OCI-LY1 (cell line): ENCODE results near the gene KHDC4.

Experiments used
- H2AFZ ChIP-seq: fragments of 200-600 bp; sonication (generic), shearing (Covaris generic); 2 replicates; pipeline ENCODE4 v1.6.0; 2014; ENCODE audit warnings: antibody characterized with exemption, mild to moderate bottlenecking, low read length
- H3F3A ChIP-seq: fragments of 200-600 bp; sonication (generic), shearing (Covaris generic); 2 replicates; pipeline ENCODE4 v1.6.0; 2014; ENCODE audit warnings: mild to moderate bottlenecking, antibody characterized with exemption, low read length, moderate library complexity; ENCODE audit not compliant: insufficient read depth
- H3K27ac ChIP-seq: fragments of 200-600 bp; sonication (generic); 2 replicates; pipeline ENCODE4 v1.5.1; 2014; ENCODE audit warnings: low read length, mixed run types, mild to moderate bottlenecking, low read depth; ENCODE audit not compliant: poor library complexity, severe bottlenecking
- H3K27me3 ChIP-seq: fragments of 200-600 bp; sonication (generic); 2 replicates; pipeline ENCODE4 v1.6.0; 2014; ENCODE audit warnings: antibody characterized with exemption, mild to moderate bottlenecking, low read length, moderate library complexity; ENCODE audit not compliant: insufficient read depth
- H3K36me3 ChIP-seq: fragments of 200-600 bp; sonication (generic); 2 replicates; pipeline ENCODE4 v1.6.1; 2014; ENCODE audit warnings: mild to moderate bottlenecking, antibody characterized with exemption, low read length, moderate library complexity, mixed read lengths; ENCODE audit not compliant: insufficient read depth
- H3K4me1 ChIP-seq: fragments of 200-600 bp; sonication (generic); 2 replicates; pipeline ENCODE4 v1.5.1; 2014; ENCODE audit warnings: mild to moderate bottlenecking, low read length, moderate library complexity; ENCODE audit not compliant: insufficient read depth, severe bottlenecking
- H3K4me2 ChIP-seq: fragments of 200-600 bp; sonication (generic), shearing (Covaris generic); 2 replicates; pipeline ENCODE4 v1.6.1; 2014; ENCODE audit warnings: low read length
- H3K4me3 ChIP-seq: fragments of 200-600 bp; sonication (generic); 2 replicates; pipeline ENCODE4 v1.5.1; 2014; ENCODE audit warnings: low read length, low read depth, mild to moderate bottlenecking, mixed read lengths; ENCODE audit not compliant: poor library complexity, severe bottlenecking
- H3K79me2 ChIP-seq: fragments of 200-600 bp; shearing (Covaris generic); 2 replicates; pipeline ENCODE4 v1.6.1; 2016; ENCODE audit warnings: mixed run types, low read length, mixed read lengths; ENCODE audit not compliant: insufficient read depth
- H3K9ac ChIP-seq: fragments of 200-600 bp; sonication (generic), shearing (Covaris generic); 2 replicates; pipeline ENCODE4 v1.6.1; 2014; ENCODE audit warnings: mild to moderate bottlenecking, low read length, mixed read lengths
- H3K9me2 ChIP-seq: fragments of 200-600 bp; sonication (generic), shearing (Covaris generic); 2 replicates; pipeline ENCODE4 v1.6.1; 2014; ENCODE audit warnings: low read depth, mild to moderate bottlenecking, low read length, mixed read lengths
- H3K9me3 ChIP-seq: fragments of 200-600 bp; shearing (Covaris generic); 2 replicates; pipeline ENCODE4 v1.6.1; 2014; ENCODE audit warnings: low read length, mixed read lengths
- H4K20me1 ChIP-seq: fragments of 200-600 bp; sonication (generic), shearing (Covaris generic); 2 replicates; pipeline ENCODE4 v1.6.0; 2016; ENCODE audit warnings: mild to moderate bottlenecking, low read length; ENCODE audit not compliant: insufficient read depth
- EZH2 ChIP-seq: fragments of 200-600 bp; sonication (generic), shearing (Covaris generic); IDR thresholded peaks from 2 replicates; pipeline ENCODE4 v1.8.0; 2017; ENCODE audit warnings: borderline replicate concordance, mixed run types, mild to moderate bottlenecking, antibody characterized with exemption, low read length, moderate library complexity, mixed read lengths
- TF ChIP-seq, protein P1 (sequence below): fragments of 200-600 bp; sonication (generic), shearing (Covaris generic); IDR thresholded peaks from 2 replicates; pipeline ENCODE4 v1.5.1; 2017; ENCODE audit warnings: mild to moderate bottlenecking, antibody characterized with exemption, low read length, moderate library complexity, mixed read lengths

KHDC4 gene

GRCh38 chr1:155952505-155952890, 18.3 kb upstream of the KHDC4 start:
- no peaks in the 10 kb centered on the region for H3K9me3 ChIP-seq
- H3K4me1 ChIP-seq = peaks cover 13% of the 10 kb centered on the region
- no peak overlapping the region for H2AFZ ChIP-seq
- peaks cover 95% of the 10 kb centered on the region for H3K36me3 ChIP-seq
- H3F3A ChIP-seq = no peaks in the 10 kb centered on the region
- no peaks in the 10 kb centered on the region for H4K20me1 ChIP-seq
- H3K4me3 ChIP-seq = no peak overlapping the region
- no peaks in the 10 kb centered on the region for H3K9me2 ChIP-seq
- H3K9ac ChIP-seq = no peak overlapping the region
- no peak overlapping the region for H3K27ac ChIP-seq
- H3K4me2 ChIP-seq = no peak overlapping the region
- H3K79me2 ChIP-seq = no peaks in the 10 kb centered on the region
- no peaks in the 10 kb centered on the region for H3K27me3 ChIP-seq
- no peak for TF ChIP-seq EZH2
- TF ChIP-seq, protein P1, sequence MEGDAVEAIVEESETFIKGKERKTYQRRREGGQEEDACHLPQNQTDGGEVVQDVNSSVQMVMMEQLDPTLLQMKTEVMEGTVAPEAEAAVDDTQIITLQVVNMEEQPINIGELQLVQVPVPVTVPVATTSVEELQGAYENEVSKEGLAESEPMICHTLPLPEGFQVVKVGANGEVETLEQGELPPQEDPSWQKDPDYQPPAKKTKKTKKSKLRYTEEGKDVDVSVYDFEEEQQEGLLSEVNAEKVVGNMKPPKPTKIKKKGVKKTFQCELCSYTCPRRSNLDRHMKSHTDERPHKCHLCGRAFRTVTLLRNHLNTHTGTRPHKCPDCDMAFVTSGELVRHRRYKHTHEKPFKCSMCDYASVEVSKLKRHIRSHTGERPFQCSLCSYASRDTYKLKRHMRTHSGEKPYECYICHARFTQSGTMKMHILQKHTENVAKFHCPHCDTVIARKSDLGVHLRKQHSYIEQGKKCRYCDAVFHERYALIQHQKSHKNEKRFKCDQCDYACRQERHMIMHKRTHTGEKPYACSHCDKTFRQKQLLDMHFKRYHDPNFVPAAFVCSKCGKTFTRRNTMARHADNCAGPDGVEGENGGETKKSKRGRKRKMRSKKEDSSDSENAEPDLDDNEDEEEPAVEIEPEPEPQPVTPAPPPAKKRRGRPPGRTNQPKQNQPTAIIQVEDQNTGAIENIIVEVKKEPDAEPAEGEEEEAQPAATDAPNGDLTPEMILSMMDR = no peak

DNA sequence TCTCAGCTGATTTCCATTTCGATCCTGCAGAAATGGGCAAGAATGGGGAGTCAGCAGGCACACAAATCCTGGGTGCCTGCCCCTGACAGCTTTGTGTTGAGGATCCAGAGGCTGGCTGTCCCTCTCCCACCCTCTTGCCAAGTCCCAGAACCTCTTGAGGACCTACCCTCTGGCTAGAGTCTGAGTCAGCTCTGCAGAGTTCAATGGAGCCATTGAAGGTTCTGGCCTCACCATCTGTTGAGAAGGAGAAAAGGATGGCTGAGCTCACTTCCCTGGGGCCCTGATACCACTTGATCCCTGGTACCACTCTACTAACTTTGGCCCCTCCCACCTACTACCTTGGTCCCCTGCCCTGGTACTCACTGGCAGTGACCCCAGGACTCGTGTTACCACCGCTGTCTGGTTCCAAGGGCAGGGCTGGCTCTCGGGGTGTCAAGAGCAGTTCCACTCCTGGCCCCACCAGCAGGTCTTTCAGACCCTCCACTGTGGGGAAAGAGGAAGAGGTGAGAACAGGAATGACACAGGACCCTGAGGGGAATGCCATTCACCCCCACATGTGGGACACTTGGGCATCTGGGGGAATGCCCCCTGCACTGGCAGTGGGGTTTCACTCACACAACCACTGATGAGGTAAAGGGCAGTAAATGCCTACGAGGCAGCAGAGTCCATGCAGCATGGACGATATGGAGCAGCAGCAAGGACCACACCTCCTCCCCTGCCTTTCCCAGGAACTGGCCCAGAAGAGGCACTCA, 17.7 kb upstream of the KHDC4 start:
- H3K27ac ChIP-seq = no peak overlapping the region
- no peaks in the 10 kb centered on the region for H4K20me1 ChIP-seq
- H3K9me2 ChIP-seq = no peaks in the 10 kb centered on the region
- H3K9ac ChIP-seq = no peak overlapping the region
- no peaks in the 10 kb centered on the region for H3K79me2 ChIP-seq
- no peak overlapping the region for H3K4me3 ChIP-seq
- no peak for TF ChIP-seq EZH2
- TF ChIP-seq, protein P1 = no peak
- H3F3A ChIP-seq = no peaks in the 10 kb centered on the region
- peaks cover 18% of the 10 kb centered on the region for H3K4me1 ChIP-seq
- H3K36me3 ChIP-seq = peaks cover 95% of the 10 kb centered on the region
- no peaks in the 10 kb centered on the region for H3K9me3 ChIP-seq
- H3K4me2 ChIP-seq = no peak overlapping the region
- H2AFZ ChIP-seq = no peak overlapping the region
- H3K27me3 ChIP-seq = no peaks in the 10 kb centered on the region

DNA sequence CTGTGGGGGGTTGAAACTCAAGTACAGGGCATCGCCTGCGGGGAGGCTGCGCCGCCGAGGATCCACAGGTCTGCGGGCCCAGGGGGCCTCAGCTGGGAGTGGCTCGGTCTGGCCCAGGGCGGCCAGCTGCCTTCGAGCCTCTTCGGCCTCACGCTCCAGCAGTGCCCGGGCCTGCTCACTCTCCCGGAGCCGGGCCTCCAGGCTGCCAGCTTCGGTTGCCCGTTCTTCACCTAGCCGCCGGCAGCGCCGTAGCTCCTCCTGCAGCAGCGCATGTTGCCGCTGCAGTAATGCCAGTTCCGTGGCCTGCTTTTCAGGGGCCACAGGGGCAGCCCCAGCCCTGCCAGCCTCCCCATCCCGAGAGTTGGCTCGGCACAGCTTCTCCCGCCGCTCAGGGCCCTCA, 16.6 kb upstream of the KHDC4 start:
- no peaks in the 10 kb centered on the region for H4K20me1 ChIP-seq
- H3F3A ChIP-seq = no peaks in the 10 kb centered on the region
- H3K9me3 ChIP-seq = no peaks in the 10 kb centered on the region
- H3K4me2 ChIP-seq = no peak overlapping the region
- H3K36me3 ChIP-seq = peaks cover 92% of the 10 kb centered on the region
- H2AFZ ChIP-seq = no peak overlapping the region
- peaks cover 30% of the 10 kb centered on the region for H3K4me1 ChIP-seq
- no peak overlapping the region for H3K27ac ChIP-seq
- no peaks in the 10 kb centered on the region for H3K9me2 ChIP-seq
- H3K4me3 ChIP-seq = no peak overlapping the region
- TF ChIP-seq, protein P1 = no peak
- no peak for TF ChIP-seq EZH2
- H3K79me2 ChIP-seq = no peaks in the 10 kb centered on the region
- no peaks in the 10 kb centered on the region for H3K27me3 ChIP-seq
- no peak overlapping the region for H3K9ac ChIP-seq
